Trophoblast cell (in vitro differentiated cells and primary cell): Measurements from ENCODE around the gene ABCC6.

Source experiments
- DNase-seq, 2 donors: peaks; one replicate each; pipeline ENCODE4 v3.0.0-alpha.2; 2016
- H2AFZ ChIP-seq: 2 replicates; pipeline ENCODE4 v1.6.1; 2013; ENCODE audit warnings: low read length, moderate library complexity, mild to moderate bottlenecking; ENCODE audit not compliant: insufficient read depth, poor library complexity
- H2AK5ac ChIP-seq: 2 replicates; pipeline ENCODE4 v1.6.1; 2013; ENCODE audit warnings: mild to moderate bottlenecking, low read length
- H2BK120ac ChIP-seq: 2 replicates; pipeline ENCODE4 v1.6.1; 2013; ENCODE audit warnings: low read length, mild to moderate bottlenecking, moderate library complexity; ENCODE audit not compliant: insufficient read depth, poor library complexity
- H2BK12ac ChIP-seq: 2 replicates; pipeline ENCODE4 v1.6.1; 2013; ENCODE audit warnings: mild to moderate bottlenecking, low read length, moderate library complexity
- H2BK5ac ChIP-seq: 2 replicates; pipeline ENCODE4 v1.6.1; 2013; ENCODE audit warnings: low read length, low read depth, moderate library complexity, mild to moderate bottlenecking; ENCODE audit not compliant: poor library complexity
- H3K14ac ChIP-seq: 2 replicates; pipeline ENCODE4 v1.6.1; 2013; ENCODE audit warnings: mild to moderate bottlenecking, low read length
- H3K18ac ChIP-seq: 2 replicates; pipeline ENCODE4 v1.6.1; 2013; ENCODE audit warnings: mild to moderate bottlenecking, low read length
- H3K23ac ChIP-seq: 2 replicates; pipeline ENCODE4 v1.6.1; 2013; ENCODE audit warnings: low read length
- H3K27ac ChIP-seq: 2 replicates; pipeline ENCODE4 v1.5.1; 2013; ENCODE audit warnings: low read depth, mild to moderate bottlenecking, inconsistent platforms, low read length, moderate library complexity
- H3K27me3 ChIP-seq: 2 replicates; pipeline ENCODE4 v1.6.1; 2013; ENCODE audit warnings: inconsistent platforms, mild to moderate bottlenecking, low read length, moderate library complexity; ENCODE audit not compliant: insufficient read depth
- H3K36me3 ChIP-seq, 2 experiments: 1 replicate in 1 of 2; 2 replicates in 1 of 2; pipeline ENCODE4 v1.6.1; 2013; ENCODE audit warnings: low read length in 2 of 2, mild to moderate bottlenecking in 2 of 2, moderate library complexity in 1 of 2; ENCODE audit not compliant: insufficient read depth in 2 of 2, control insufficient read depth in 1 of 2
- H3K4ac ChIP-seq: 2 replicates; pipeline ENCODE4 v1.6.1; 2013; ENCODE audit warnings: low read depth, mild to moderate bottlenecking, low read length, moderate library complexity
- H3K4me1 ChIP-seq, 2 experiments: 1 replicate in 1 of 2; 2 replicates in 1 of 2; pipeline ENCODE4 v1.6.1; 2013; ENCODE audit warnings: low read length in 2 of 2, mild to moderate bottlenecking in 2 of 2, moderate library complexity in 1 of 2; ENCODE audit not compliant: insufficient read depth in 2 of 2, control insufficient read depth in 1 of 2
- H3K4me2 ChIP-seq: 2 replicates; pipeline ENCODE4 v1.6.1; 2013; ENCODE audit warnings: inconsistent platforms, mild to moderate bottlenecking, low read length, moderate library complexity
- H3K4me3 ChIP-seq: 2 replicates; pipeline ENCODE4 v1.5.1; 2013; ENCODE audit warnings: mild to moderate bottlenecking, low read depth, low read length, inconsistent platforms
- H3K79me1 ChIP-seq: one replicate; pipeline ENCODE4 v1.6.1; 2013; ENCODE audit warnings: low read length
- H3K79me2 ChIP-seq: 2 replicates; pipeline ENCODE4 v1.6.1; 2013; ENCODE audit warnings: low read length, mild to moderate bottlenecking; ENCODE audit not compliant: control insufficient read depth, insufficient read depth, poor library complexity
- H3K9ac ChIP-seq: 2 replicates; pipeline ENCODE4 v1.6.1; 2013; ENCODE audit warnings: mild to moderate bottlenecking, low read length
- H3K9me3 ChIP-seq: 2 replicates; pipeline ENCODE4 v1.6.1; 2013; ENCODE audit warnings: low read depth, mild to moderate bottlenecking, control low read depth, inconsistent platforms, low read length; ENCODE audit not compliant: insufficient read depth
- H4K12ac ChIP-seq: 2 replicates; pipeline ENCODE4 v1.6.1; 2013; ENCODE audit warnings: low read depth, mild to moderate bottlenecking, low read length, moderate library complexity
- H4K8ac ChIP-seq: 2 replicates; pipeline ENCODE4 v1.6.1; 2013; ENCODE audit warnings: low read depth, mild to moderate bottlenecking, low read length, moderate library complexity
- H4K91ac ChIP-seq: one replicate; pipeline ENCODE4 v1.6.1; 2013; ENCODE audit warnings: low read depth, mild to moderate bottlenecking, low read length, moderate library complexity
- WGBS: extraction: QIAGEN DNeasy Blood & Tissue Kit; methylation state at CpG from one replicate; pipeline ENCODE4 v1.1.7; 2013; ENCODE audit warnings: missing lambda C conversion rate; ENCODE audit not compliant: insufficient read length, insufficient coverage; ENCODE audit errors: extremely low coverage; 5-methylcytosine and 5-hydroxymethylcytosine counted together

Gene ABCC6

DNA sequence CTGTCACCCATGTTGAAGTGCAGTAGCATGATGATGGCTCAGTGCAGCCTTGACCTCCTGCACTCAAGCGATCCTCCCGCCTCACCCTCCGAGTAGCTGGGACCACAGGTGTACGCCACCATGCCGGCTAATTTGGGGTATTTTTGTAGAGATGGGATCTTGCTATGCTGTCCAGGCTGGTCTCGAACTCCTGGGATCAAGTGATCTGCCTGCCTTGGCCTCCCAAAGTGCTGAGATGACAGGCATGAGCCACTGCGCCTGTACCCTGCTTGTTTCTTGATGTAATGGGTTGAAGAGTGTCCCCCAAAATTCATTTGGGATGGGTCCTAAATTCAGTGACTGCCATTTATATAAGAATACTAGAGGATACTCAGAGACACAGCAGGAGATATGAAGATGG, 57.2 kb downstream of the ABCC6 start:
- no peak overlapping the region for H3K4ac ChIP-seq
- no peak overlapping the region for H3K9ac ChIP-seq
- H4K12ac ChIP-seq: no peak overlapping the region
- no peak overlapping the region for H2BK12ac ChIP-seq
- H3K79me2 ChIP-seq: no peaks in the 10 kb centered on the region
- no peak overlapping the region for H2BK5ac ChIP-seq
- no CpG with 5 or more reads among the region's 7 CpGs for WGBS
- H3K14ac ChIP-seq: no peak overlapping the region
- H3K27me3 ChIP-seq: no peaks in the 10 kb centered on the region
- no peaks in the 10 kb centered on the region for H3K79me1 ChIP-seq
- H3K18ac ChIP-seq: no peak overlapping the region
- H3K4me1 ChIP-seq: no peaks in the 10 kb centered on the region
- H3K36me3 ChIP-seq: no peaks in the 10 kb centered on the region
- H2AK5ac ChIP-seq: no peak overlapping the region
- H3K4me2 ChIP-seq: no peak overlapping the region
- no peak overlapping the region for H4K91ac ChIP-seq
- H2BK120ac ChIP-seq: no peak overlapping the region
- H3K4me3 ChIP-seq: no peak overlapping the region
- no peak for DNase-seq
- H3K27ac ChIP-seq: no peak overlapping the region
- no peak overlapping the region for H2AFZ ChIP-seq
- H4K8ac ChIP-seq: no peak overlapping the region
- peaks cover 5% of the 10 kb centered on the region for H3K9me3 ChIP-seq
- no peak overlapping the region for H3K23ac ChIP-seq

DNA sequence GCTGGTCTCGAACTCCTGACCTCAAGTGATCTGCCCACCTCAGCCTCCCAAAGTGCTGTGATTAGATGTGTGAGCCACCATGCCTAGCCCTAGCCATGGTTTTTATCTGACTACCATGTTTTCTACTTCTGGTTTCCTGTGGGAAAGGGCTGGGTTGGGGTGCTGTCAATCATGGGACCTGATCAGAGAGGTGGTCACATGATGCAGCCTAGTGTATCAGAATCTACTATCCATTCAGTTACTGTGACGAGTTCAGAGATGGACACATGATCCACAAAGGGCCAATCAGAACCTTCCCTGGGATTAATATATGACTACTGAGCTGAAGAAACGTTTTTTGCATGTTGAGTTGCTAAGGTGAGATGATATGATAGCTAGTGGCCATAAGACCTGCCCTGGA, 59.1 kb downstream of the ABCC6 start:
- no peaks in the 10 kb centered on the region for H3K79me1 ChIP-seq
- H4K8ac ChIP-seq: no peak overlapping the region
- H3K27me3 ChIP-seq: no peaks in the 10 kb centered on the region
- no peak overlapping the region for H3K4me2 ChIP-seq
- H3K36me3 ChIP-seq: no peaks in the 10 kb centered on the region
- H3K27ac ChIP-seq: no peak overlapping the region
- WGBS: no CpG with 5 or more reads among the region's 3 CpGs
- H3K4ac ChIP-seq: no peak overlapping the region
- no peak for DNase-seq
- H3K18ac ChIP-seq: no peak overlapping the region
- H4K12ac ChIP-seq: no peak overlapping the region
- H2BK5ac ChIP-seq: no peak overlapping the region
- H3K9me3 ChIP-seq: peaks cover 14% of the 10 kb centered on the region
- H4K91ac ChIP-seq: no peak overlapping the region
- no peak overlapping the region for H3K23ac ChIP-seq
- no peak overlapping the region for H2BK120ac ChIP-seq
- H3K79me2 ChIP-seq: no peaks in the 10 kb centered on the region
- H3K4me1 ChIP-seq: no peaks in the 10 kb centered on the region
- no peak overlapping the region for H2BK12ac ChIP-seq
- H2AFZ ChIP-seq: no peak overlapping the region
- no peak overlapping the region for H3K14ac ChIP-seq
- no peak overlapping the region for H3K9ac ChIP-seq
- H3K4me3 ChIP-seq: no peak overlapping the region
- H2AK5ac ChIP-seq: no peak overlapping the region

DNA sequence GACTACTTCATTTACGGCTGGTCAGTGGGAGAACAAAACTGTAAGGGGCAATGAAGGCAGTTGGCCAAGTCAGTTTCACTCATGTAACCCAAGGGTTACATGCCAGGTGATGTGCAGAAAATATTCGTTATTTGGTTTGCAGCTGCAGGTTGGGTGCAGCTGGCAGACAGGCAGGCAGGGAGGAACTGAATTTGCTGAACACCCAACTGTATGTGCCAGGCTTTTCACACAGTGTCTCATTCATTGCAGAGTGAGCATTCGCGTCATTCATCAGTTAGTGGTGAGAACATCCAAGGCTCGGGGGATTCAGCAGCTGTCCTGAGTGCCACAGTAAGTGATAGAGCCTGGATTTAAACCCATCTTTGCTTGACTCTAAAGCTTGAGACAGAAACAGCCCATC, 59.7 kb downstream of the ABCC6 start:
- H4K91ac ChIP-seq: no peak overlapping the region
- no peaks in the 10 kb centered on the region for H3K36me3 ChIP-seq
- H2BK5ac ChIP-seq: no peak overlapping the region
- no peak overlapping the region for H3K9ac ChIP-seq
- no peak for DNase-seq
- no peak overlapping the region for H4K8ac ChIP-seq
- H3K79me1 ChIP-seq: no peaks in the 10 kb centered on the region
- H3K18ac ChIP-seq: no peak overlapping the region
- H3K23ac ChIP-seq: no peak overlapping the region
- H3K4me2 ChIP-seq: no peak overlapping the region
- H3K27me3 ChIP-seq: no peaks in the 10 kb centered on the region
- no peak overlapping the region for H2BK120ac ChIP-seq
- no peak overlapping the region for H2AFZ ChIP-seq
- no peak overlapping the region for H2BK12ac ChIP-seq
- WGBS: no CpG with 5 or more reads among the region's 5 CpGs
- no peaks in the 10 kb centered on the region for H3K79me2 ChIP-seq
- H3K14ac ChIP-seq: no peak overlapping the region
- H3K27ac ChIP-seq: no peak overlapping the region
- H3K4me1 ChIP-seq: no peaks in the 10 kb centered on the region
- no peak overlapping the region for H3K4me3 ChIP-seq
- H3K9me3 ChIP-seq: peaks cover 17% of the 10 kb centered on the region
- no peak overlapping the region for H4K12ac ChIP-seq
- no peak overlapping the region for H3K4ac ChIP-seq
- no peak overlapping the region for H2AK5ac ChIP-seq

DNA sequence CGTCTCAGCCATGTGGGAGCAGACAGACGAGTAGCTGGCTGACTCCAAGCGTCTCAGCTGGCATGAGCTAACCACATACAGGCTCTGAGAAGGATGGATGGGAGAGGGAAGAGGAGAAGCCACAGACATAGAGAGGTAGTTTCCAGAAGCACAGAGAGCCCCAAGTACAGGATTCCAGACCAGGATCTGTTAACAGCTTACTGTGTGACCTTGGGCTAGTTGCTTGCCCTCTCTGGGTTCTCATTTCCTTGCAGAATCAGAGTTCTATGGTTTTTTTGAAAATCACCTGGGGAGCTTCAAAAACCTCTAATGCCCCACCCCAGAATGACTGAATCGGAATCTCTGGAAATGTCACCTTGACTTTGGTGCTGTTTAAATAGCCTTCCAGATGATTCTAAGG, 60.2 kb downstream of the ABCC6 start:
- DNase-seq: no peak
- whole genome bisulfite sequencing: no CpG with 5 or more reads among the region's 4 CpGs
- no peak overlapping the region for H2BK120ac ChIP-seq

More for the DNA sequence above, 60.2 kb downstream of the ABCC6 start:
- H3K18ac ChIP-seq: no peak overlapping the region
- H2BK12ac ChIP-seq: no peak overlapping the region
- H3K4me2 ChIP-seq: no peak overlapping the region
- no peak overlapping the region for H3K9ac ChIP-seq
- no peak overlapping the region for H4K12ac ChIP-seq
- H3K79me1 ChIP-seq: no peaks in the 10 kb centered on the region
- no peaks in the 10 kb centered on the region for H3K4me1 ChIP-seq
- H2AFZ ChIP-seq: no peak overlapping the region
- no peaks in the 10 kb centered on the region for H3K36me3 ChIP-seq
- no peaks in the 10 kb centered on the region for H3K27me3 ChIP-seq
- no peak overlapping the region for H3K27ac ChIP-seq
- H2BK5ac ChIP-seq: no peak overlapping the region
- H3K79me2 ChIP-seq: no peaks in the 10 kb centered on the region
- no peak overlapping the region for H3K14ac ChIP-seq
- no peak overlapping the region for H3K4me3 ChIP-seq
- H2AK5ac ChIP-seq: no peak overlapping the region
- H4K91ac ChIP-seq: no peak overlapping the region
- no peak overlapping the region for H3K4ac ChIP-seq
- peaks cover 17% of the 10 kb centered on the region for H3K9me3 ChIP-seq
- no peak overlapping the region for H4K8ac ChIP-seq
- no peak overlapping the region for H3K23ac ChIP-seq
